WTC11 (cell line): Measurements from ENCODE around the gene EXOC4.

ENCODE experiments used
- AFF4 ChIP-seq: sonication (generic); formaldehyde crosslinking; IDR thresholded peaks from 2 replicates; pipeline ENCODE4 v1.8.1; 2023; ENCODE audit warnings: mild to moderate bottlenecking, missing genetic modification reagents, borderline replicate concordance
- CTCF ChIP-seq: fragments of 200-600 bp; IDR thresholded peaks from 2 replicates; pipeline ENCODE4 v1.8.0; 2022; ENCODE audit warnings: antibody characterized with exemption
- E2F1 ChIP-seq: sonication (generic); formaldehyde crosslinking; IDR thresholded peaks from 2 replicates; pipeline ENCODE4 v1.8.0; 2022; ENCODE audit warnings: mild to moderate bottlenecking, missing genetic modification reagents
- ELF4 ChIP-seq: sonication (generic); formaldehyde crosslinking; IDR thresholded peaks from 2 replicates; pipeline ENCODE4 v1.8.1; 2022; ENCODE audit warnings: low read depth, mild to moderate bottlenecking, moderate library complexity, missing genetic modification reagents
- ESRRA ChIP-seq: sonication (generic); formaldehyde crosslinking; IDR thresholded peaks from 2 replicates; pipeline ENCODE4 v1.8.1; 2022; ENCODE audit warnings: mild to moderate bottlenecking, missing genetic modification reagents, borderline replicate concordance
- IRF2 ChIP-seq: sonication (generic); formaldehyde crosslinking; IDR thresholded peaks from 2 replicates; pipeline ENCODE4 v1.8.0; 2022; ENCODE audit warnings: low read depth, missing genetic modification reagents, borderline replicate concordance
- MAX ChIP-seq: sonication (generic); formaldehyde crosslinking; IDR thresholded peaks from 2 replicates; pipeline ENCODE4 v1.8.0; 2022; ENCODE audit warnings: mild to moderate bottlenecking, missing genetic modification reagents
- MLX ChIP-seq: sonication (generic); formaldehyde crosslinking; IDR thresholded peaks from 2 replicates; pipeline ENCODE4 v1.8.1; 2023; ENCODE audit warnings: mild to moderate bottlenecking, missing genetic modification reagents, moderate library complexity
- NFE2L1 ChIP-seq: sonication (generic); formaldehyde crosslinking; IDR thresholded peaks from 2 replicates; pipeline ENCODE4 v1.8.1; 2023; ENCODE audit warnings: missing genetic modification reagents
- NFYB ChIP-seq: sonication (generic); formaldehyde crosslinking; conservative IDR thresholded peaks from 2 replicates; pipeline ENCODE4 v1.8.0; 2022; ENCODE audit warnings: low read depth, missing genetic modification reagents
- PREB ChIP-seq: sonication (generic); formaldehyde crosslinking; IDR thresholded peaks from 2 replicates; pipeline ENCODE4 v1.8.1; 2022; ENCODE audit warnings: mild to moderate bottlenecking, missing genetic modification reagents, moderate library complexity, borderline replicate concordance
- RELA ChIP-seq: sonication (generic); formaldehyde crosslinking; IDR thresholded peaks from 2 replicates; pipeline ENCODE4 v1.8.1; 2022; ENCODE audit warnings: missing genetic modification reagents, mild to moderate bottlenecking, borderline replicate concordance
- SP1 ChIP-seq: sonication (generic); formaldehyde crosslinking; conservative IDR thresholded peaks from 2 replicates; pipeline ENCODE4 v1.8.1; 2022; ENCODE audit warnings: missing genetic modification reagents
- ZNF512 ChIP-seq: sonication (generic); formaldehyde crosslinking; IDR thresholded peaks from 2 replicates; pipeline ENCODE4 v1.8.1; 2022; ENCODE audit warnings: missing genetic modification reagents, borderline replicate concordance

- TF ChIP-seq AFF4 (CRISPR knock-in tag), result no peak
- TF ChIP-seq NFYB, result no peak
- no peak for TF ChIP-seq PREB
- no peak for TF ChIP-seq ELF4 (CRISPR knock-in tag)
- TF ChIP-seq IRF2 (CRISPR knock-in tag), result no peak
- TF ChIP-seq MLX (CRISPR knock-in tag), result no peak
- no peak for TF ChIP-seq E2F1 (CRISPR knock-in tag)
- TF ChIP-seq ESRRA (CRISPR knock-in tag), result no peak
- TF ChIP-seq MAX (CRISPR knock-in tag), result no peak
- no peak for TF ChIP-seq CTCF
- no peak for TF ChIP-seq SP1 (CRISPR knock-in tag)
- TF ChIP-seq RELA (CRISPR knock-in tag), result no peak
- TF ChIP-seq ZNF512 (CRISPR knock-in tag), result no peak
- no peak for TF ChIP-seq NFE2L1 (CRISPR knock-in tag)
Observed at GRCh38 chr7:133618970-133619369, 366.1 kb downstream of the EXOC4 start.
